Vagina (tissue), 2 donors: ENCODE data around the gene CELF4.

Source experiments
- POLR2A ChIP-seq, 2 donors: fragments of 450-650 bp; IDR thresholded peaks; one replicate each; pipeline ENCODE4 v1.6.1; 2017; ENCODE audit warnings: antibody characterized with exemption in 2 of 2, mild to moderate bottlenecking in 2 of 2, moderate library complexity in 2 of 2
- TF ChIP-seq, protein P1 (sequence below), 3 experiments: fragments of 450-650 bp in 2 of 3; fragments of 200-600 bp in 1 of 3; sonication (generic) in 1 of 3; IDR thresholded peaks; one replicate each; pipeline ENCODE4 v1.5.1; 2017 to 2019; ENCODE audit warnings: antibody characterized with exemption in 3 of 3, mild to moderate bottlenecking in 2 of 3, moderate library complexity in 2 of 3

- TF ChIP-seq, protein P1, sequence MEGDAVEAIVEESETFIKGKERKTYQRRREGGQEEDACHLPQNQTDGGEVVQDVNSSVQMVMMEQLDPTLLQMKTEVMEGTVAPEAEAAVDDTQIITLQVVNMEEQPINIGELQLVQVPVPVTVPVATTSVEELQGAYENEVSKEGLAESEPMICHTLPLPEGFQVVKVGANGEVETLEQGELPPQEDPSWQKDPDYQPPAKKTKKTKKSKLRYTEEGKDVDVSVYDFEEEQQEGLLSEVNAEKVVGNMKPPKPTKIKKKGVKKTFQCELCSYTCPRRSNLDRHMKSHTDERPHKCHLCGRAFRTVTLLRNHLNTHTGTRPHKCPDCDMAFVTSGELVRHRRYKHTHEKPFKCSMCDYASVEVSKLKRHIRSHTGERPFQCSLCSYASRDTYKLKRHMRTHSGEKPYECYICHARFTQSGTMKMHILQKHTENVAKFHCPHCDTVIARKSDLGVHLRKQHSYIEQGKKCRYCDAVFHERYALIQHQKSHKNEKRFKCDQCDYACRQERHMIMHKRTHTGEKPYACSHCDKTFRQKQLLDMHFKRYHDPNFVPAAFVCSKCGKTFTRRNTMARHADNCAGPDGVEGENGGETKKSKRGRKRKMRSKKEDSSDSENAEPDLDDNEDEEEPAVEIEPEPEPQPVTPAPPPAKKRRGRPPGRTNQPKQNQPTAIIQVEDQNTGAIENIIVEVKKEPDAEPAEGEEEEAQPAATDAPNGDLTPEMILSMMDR (IDR thresholded peaks at IDR 0.05): no peak
- TF ChIP-seq POLR2A (IDR thresholded peaks at IDR 0.05): no peak
Observed at GRCh38 chr18:37457753-37458152, 107.8 kb downstream of the CELF4 start.
